RWPE2 (cell line): ENCODE measurements around the gene CLEC2D.
"Not testable (repeated sequence)": the region's sequence is repeated elsewhere in the genome, so short reads cannot be mapped to it uniquely, and the experiment has no call there.

Experiments used
- ATAC-seq: fragments of 200-7000 bp; cut with Tn5 transposase; 3 replicates; pipeline ENCODE4 v1.9.1; 2021; ENCODE audit warnings: low read depth
- DNase-seq: peaks from one replicate; pipeline ENCODE4 v3.0.0-alpha.2; 2020; ENCODE audit warnings: low spot score
- H3K27ac ChIP-seq: fragments of 450-650 bp; 2 replicates; pipeline ENCODE4 v1.5.1; 2017; ENCODE audit warnings: mild to moderate bottlenecking; ENCODE audit not compliant: poor library complexity, severe bottlenecking
- H3K27me3 ChIP-seq: fragments of 250-450 bp; sonication (Bioruptor Pico); 2 replicates; pipeline ENCODE4 v1.5.1; 2021; ENCODE audit warnings: mild to moderate bottlenecking, moderate library complexity; ENCODE audit not compliant: insufficient read depth, poor library complexity, severe bottlenecking
- H3K36me3 ChIP-seq: fragments of 250-450 bp; sonication (Bioruptor Pico); 2 replicates; pipeline ENCODE4 v1.5.1; 2020; ENCODE audit warnings: low read depth, mild to moderate bottlenecking, moderate library complexity
- H3K4me1 ChIP-seq: fragments of 250-450 bp; sonication (Bioruptor Pico); 2 replicates; pipeline ENCODE4 v1.5.1; 2021; ENCODE audit warnings: mild to moderate bottlenecking, moderate library complexity; ENCODE audit not compliant: insufficient read depth, poor library complexity, severe bottlenecking
- H3K4me3 ChIP-seq: fragments of 250-450 bp; sonication (Bioruptor Pico); 2 replicates; pipeline ENCODE4 v1.5.1; 2021; ENCODE audit warnings: mild to moderate bottlenecking, moderate library complexity; ENCODE audit not compliant: severe bottlenecking
- H3K9me3 ChIP-seq: fragments of 250-450 bp; sonication (Bioruptor Pico); 2 replicates; pipeline ENCODE4 v1.5.1; 2021; ENCODE audit warnings: mild to moderate bottlenecking, moderate library complexity; ENCODE audit not compliant: severe bottlenecking
- CTCF ChIP-seq: fragments of 450-650 bp; IDR thresholded peaks from one replicate; pipeline ENCODE4 v1.5.1; 2017; ENCODE audit warnings: mild to moderate bottlenecking, moderate library complexity; ENCODE audit not compliant: poor library complexity, severe bottlenecking

Gene CLEC2D

GRCh38 chr12:9668161-9669018, 1.1 kb upstream of the CLEC2D start:
- no peaks in the 10 kb centered on the region for H3K27me3 ChIP-seq
- no peak for TF ChIP-seq CTCF
- H3K27ac ChIP-seq: no peak overlapping the region
- DNase-seq (no peak), ATAC-seq (no peak)
- H3K4me3 ChIP-seq: no peak overlapping the region
- H3K4me1 ChIP-seq: peaks cover 4% of the 10 kb centered on the region
- no peaks in the 10 kb centered on the region for H3K9me3 ChIP-seq
- no peaks in the 10 kb centered on the region for H3K36me3 ChIP-seq

- Histone ChIP-seq H3K9me3 (no peaks in the 10 kb centered on the region), H3K27ac (no peak overlapping the region), H3K36me3 (no peaks in the 10 kb centered on the region), H3K4me3 (no peak overlapping the region), H3K27me3 (no peaks in the 10 kb centered on the region), H3K4me1 (peaks cover 10% of the 10 kb centered on the region)
- no peak for DNase-seq
- no peak for TF ChIP-seq CTCF
- ATAC-seq: no peak
Observed at GRCh38 chr12:9669019-9669326, 540 bp upstream of the CLEC2D start.

- not testable (repeated sequence) for DNase-seq, H3K36me3 ChIP-seq, H3K27me3 ChIP-seq, ATAC-seq, H3K4me3 ChIP-seq, H3K9me3 ChIP-seq, H3K27ac ChIP-seq
- H3K4me1 ChIP-seq: peaks cover 11% of the 10 kb centered on the region
Observed at GRCh38 chr12:9672340-9672739, 2.8 kb downstream of the CLEC2D start.

- Histone ChIP-seq H3K36me3 (no peaks in the 10 kb centered on the region), H3K27me3 (no peaks in the 10 kb centered on the region), H3K9me3 (no peaks in the 10 kb centered on the region), H3K4me1 (peaks cover 11% of the 10 kb centered on the region), H3K4me3 (no peak overlapping the region), H3K27ac (peak overlapping the region; percentile 39)
- DNase-seq: peak; percentile 54
- ATAC-seq: peak; percentile 92
- no peak for TF ChIP-seq CTCF
Observed at GRCh38 chr12:9673404-9674225, 4.1 kb downstream of the CLEC2D start.

GRCh38 chr12:9674226-9674590, 4.7 kb downstream of the CLEC2D start:
- Histone ChIP-seq H3K4me1 (peaks cover 11% of the 10 kb centered on the region), H3K27ac (peak overlapping the region; percentile 39), H3K9me3 (no peaks in the 10 kb centered on the region), H3K4me3 (no peak overlapping the region), H3K27me3 (no peaks in the 10 kb centered on the region), H3K36me3 (no peaks in the 10 kb centered on the region)
- no peak for TF ChIP-seq CTCF
- ATAC-seq: no peak
- DNase-seq: no peak

GRCh38 chr12:9682508-9682907, 13.0 kb downstream of the CLEC2D start:
- not testable (repeated sequence) for H3K27me3 ChIP-seq, H3K9me3 ChIP-seq, H3K27ac ChIP-seq, ATAC-seq, H3K4me3 ChIP-seq, DNase-seq, H3K4me1 ChIP-seq, H3K36me3 ChIP-seq

- ATAC-seq: not testable (repeated sequence)
Observed at GRCh38 chr12:9682949-9683348, 13.4 kb downstream of the CLEC2D start.

GRCh38 chr12:9685366-9685765, 15.9 kb downstream of the CLEC2D start:
- DNase-seq, H3K36me3 ChIP-seq, ATAC-seq, H3K4me1 ChIP-seq, H3K27me3 ChIP-seq, H3K9me3 ChIP-seq, H3K4me3 ChIP-seq, H3K27ac ChIP-seq: not testable (repeated sequence)

More at GRCh38 chr12:9682949-9683348, 13.4 kb downstream of the CLEC2D start:
- H3K9me3 ChIP-seq, H3K4me1 ChIP-seq, DNase-seq, H3K36me3 ChIP-seq, H3K27ac ChIP-seq, H3K4me3 ChIP-seq, H3K27me3 ChIP-seq: not testable (repeated sequence)
